ENCODE measurements around the gene PIN1. TPM values are rescaled to one million over a fixed set of nuclear protein-coding genes. Genes with fewer than 3 reads are reported as not detected.

Gene PIN1
- total and polyA plus RNA-seq, 9 donors, result 6.3 to 94.2 (median 61.0) TPM

- intact Hi-C loops (cut with DNase I), result no loop called here
- Histone ChIP-seq H3K4me3 (no peak overlapping the region), H3K4me1 (ENCODE audit: insufficient read depth) (no peaks in the 10 kb centered on the region), H3K27me3 (no peaks in the 10 kb centered on the region), H3K27ac (no peak overlapping the region), H3K36me3 (no peaks in the 10 kb centered on the region), H3K9me3 (no peaks in the 10 kb centered on the region)
- 75 to 84% (median 82%) methylated on average over 16 of the region's 16 CpGs for WGBS, 3 donors
- no peak for TF ChIP-seq POLR2A (IDR thresholded peaks at IDR 0.05)
- TF ChIP-seq CTCF (IDR thresholded peaks at IDR 0.05), result no peak
- no peak for TF ChIP-seq EP300 (IDR thresholded peaks at IDR 0.05)
- no peak for DNase-seq
Observed at GRCh38 chr19:9865732-9866501, 30.8 kb downstream of the PIN1 start.

- Histone ChIP-seq H3K27me3 (no peaks in the 10 kb centered on the region), H3K9me3 (no peaks in the 10 kb centered on the region), H3K36me3 (no peaks in the 10 kb centered on the region), H3K27ac (no peak overlapping the region), H3K4me1 (ENCODE audit: insufficient read depth) (no peaks in the 10 kb centered on the region), H3K4me3 (no peak overlapping the region)
- no peak for TF ChIP-seq POLR2A (IDR thresholded peaks at IDR 0.05)
- no peak for TF ChIP-seq CTCF (IDR thresholded peaks at IDR 0.05)
- no peak for TF ChIP-seq EP300 (IDR thresholded peaks at IDR 0.05)
- WGBS, 3 donors, result 60 to 70% (median 66%) methylated on average over 7 of the region's 7 CpGs
- DNase-seq, result no peak
- intact Hi-C loops (cut with DNase I), result no loop called here
Observed at GRCh38 chr19:9868983-9869617, 34.0 kb downstream of the PIN1 start.

GRCh38 chr19:9871626-9872338 lies 36.7 kb downstream of the PIN1 start:
- H3K4me3 ChIP-seq, result no peak overlapping the region
- intact Hi-C loops (cut with DNase I), result no loop called here
- WGBS, 3 donors, result 62 to 75% (median 69%) methylated on average over 16 of the region's 16 CpGs
- no peaks in the 10 kb centered on the region for H3K27me3 ChIP-seq
- no peak overlapping the region for H3K27ac ChIP-seq
- no peaks in the 10 kb centered on the region for H3K4me1 ChIP-seq (ENCODE audit: insufficient read depth)
- DNase-seq, result no peak
- no peak for TF ChIP-seq CTCF (IDR thresholded peaks at IDR 0.05)
- TF ChIP-seq POLR2A (IDR thresholded peaks at IDR 0.05), result no peak
- no peak for TF ChIP-seq EP300 (IDR thresholded peaks at IDR 0.05)
- no peaks in the 10 kb centered on the region for H3K36me3 ChIP-seq
- H3K9me3 ChIP-seq, result no peaks in the 10 kb centered on the region

GRCh38 chr19:9872618-9873242 lies 37.6 kb downstream of the PIN1 start:
- peaks cover 0 to under 1% of the 10 kb centered on the region in 2 donors for H3K9me3 ChIP-seq
- WGBS, 3 donors, result 93 to 95% (median 94%) methylated on average over 8 of the region's 8 CpGs
- TF ChIP-seq POLR2A (IDR thresholded peaks at IDR 0.05), result no peak
- no peak for TF ChIP-seq EP300 (IDR thresholded peaks at IDR 0.05)
- no peak for TF ChIP-seq CTCF (IDR thresholded peaks at IDR 0.05)
- no peaks in the 10 kb centered on the region for H3K4me1 ChIP-seq (ENCODE audit: insufficient read depth)
- H3K36me3 ChIP-seq, result no peaks in the 10 kb centered on the region
- intact Hi-C loops (cut with DNase I), result no loop called here
- no peak overlapping the region for H3K27ac ChIP-seq
- no peaks in the 10 kb centered on the region for H3K27me3 ChIP-seq
- H3K4me3 ChIP-seq, result no peak overlapping the region
- no peak for DNase-seq
